ENCODE results near the gene CFAP20DC. TPM values are rescaled to one million over a fixed set of nuclear protein-coding genes. Genes with fewer than 3 reads are reported as not detected.
A peak's percentile ranks its signal among the peaks of the same experiment; 100 is the strongest.
"Not testable (repeated sequence)": the region's sequence is repeated elsewhere in the genome, so short reads cannot be mapped to it uniquely, and the experiment has no call there.

CFAP20DC gene
- total RNA-seq, 1 donor from 2014 or later, result 1.2 TPM

DNA sequence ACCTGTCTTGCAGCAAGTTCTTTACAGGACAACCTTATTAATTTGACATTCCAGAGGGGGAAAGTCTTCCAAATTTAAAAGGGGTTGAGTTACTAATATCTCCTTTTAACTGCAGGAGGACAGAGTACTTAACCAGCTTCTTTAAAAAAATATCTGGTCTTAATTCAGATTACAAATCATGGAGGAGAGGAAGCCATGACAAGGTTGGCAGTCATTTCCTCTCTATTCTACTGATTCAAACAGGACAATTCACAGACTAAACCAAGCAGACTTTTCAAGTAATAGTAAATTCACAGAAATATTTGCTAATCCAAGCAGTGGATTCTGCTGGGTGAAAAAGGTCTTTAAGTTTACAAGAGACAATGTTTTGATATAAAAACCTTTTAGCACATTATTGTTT is 185.3 kb downstream of the CFAP20DC start:
- peak; percentile 54 for DNase-seq

GRCh38 chr3:58863206-58863605 is 186.6 kb downstream of the CFAP20DC start:
- no peak for DNase-seq

GRCh38 chr3:58861551-58861950 is 188.3 kb downstream of the CFAP20DC start:
- DNase-seq, result no peak

DNA sequence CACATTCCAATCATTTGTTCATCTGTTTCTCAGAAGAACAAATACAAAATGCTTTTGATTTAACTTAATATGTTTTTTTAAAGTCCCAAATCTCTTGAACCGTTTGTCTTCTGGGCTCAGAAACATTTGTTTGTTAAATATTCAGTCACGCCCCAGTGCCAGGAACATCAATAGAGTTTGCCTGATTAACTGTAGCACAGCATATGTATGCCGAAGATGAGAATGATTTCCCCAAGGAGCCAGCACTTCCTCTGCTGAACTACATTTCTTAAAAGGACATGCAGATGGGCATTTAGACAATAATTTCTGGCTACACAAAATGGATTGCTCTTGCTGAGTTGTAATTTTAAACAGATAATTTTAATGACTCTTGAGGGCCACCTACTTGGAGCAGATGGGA is 191.7 kb downstream of the CFAP20DC start:
- no peak for DNase-seq

- no peak for DNase-seq
Measured at GRCh38 chr3:58857402-58857801, 192.4 kb downstream of the CFAP20DC start.

- no peak for DNase-seq
Measured at GRCh38 chr3:58848826-58849225, 201.0 kb downstream of the CFAP20DC start.

DNA sequence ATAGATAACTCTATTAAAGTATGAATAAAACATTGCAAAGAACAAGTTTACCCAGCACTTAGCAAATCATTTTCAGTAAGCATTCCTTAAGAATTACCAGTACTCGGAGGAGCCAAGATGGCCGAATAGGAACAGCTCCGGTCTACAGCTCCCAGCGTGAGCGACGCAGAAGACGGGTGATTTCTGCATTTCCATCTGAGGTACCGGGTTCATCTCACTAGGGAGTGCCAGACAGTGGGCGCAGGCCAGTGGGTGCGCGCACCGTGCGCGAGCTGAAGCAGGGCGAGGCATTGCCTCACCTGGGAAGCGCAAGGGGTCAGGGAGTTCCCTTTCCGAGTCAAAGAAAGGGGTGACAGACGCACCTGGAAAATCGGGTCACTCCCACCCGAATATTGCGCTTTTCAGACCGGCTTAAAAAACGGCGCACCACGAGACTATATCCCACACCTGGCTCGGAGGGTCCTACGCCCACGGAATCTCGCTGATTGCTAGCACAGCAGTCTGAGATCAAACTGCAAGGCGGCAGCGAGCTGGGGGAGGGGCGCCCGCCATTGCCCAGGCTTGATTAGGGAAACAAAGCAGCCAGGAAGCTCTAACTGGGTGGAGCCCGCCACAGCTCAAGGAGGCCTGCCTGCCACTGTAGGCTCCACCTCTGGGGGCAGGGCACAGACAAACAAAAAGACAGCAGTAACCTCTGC is 207.6 kb downstream of the CFAP20DC start:
- not testable (repeated sequence) for DNase-seq

DNA sequence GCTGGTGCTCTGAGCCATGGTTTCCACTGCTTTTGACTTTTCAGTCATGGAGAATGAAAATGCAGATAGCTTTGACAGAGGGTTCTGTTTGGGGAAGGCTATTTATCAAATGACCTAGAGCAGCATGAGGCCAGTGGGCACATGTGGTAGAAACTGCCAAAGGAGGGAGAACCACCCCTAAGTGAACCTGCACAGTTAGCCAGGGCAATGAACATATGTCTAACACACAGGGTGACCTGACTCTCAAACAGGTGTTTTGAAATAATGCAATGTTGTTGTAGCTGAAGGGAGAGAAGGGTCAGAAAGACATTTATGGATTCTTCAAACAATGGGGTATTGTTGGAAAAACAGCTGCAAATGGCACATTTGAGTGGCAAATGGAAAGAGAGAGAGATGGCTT is 208.9 kb downstream of the CFAP20DC start:
- DNase-seq, result no peak

- DNase-seq, result no peak
Measured at GRCh38 chr3:58839964-58840363, 209.9 kb downstream of the CFAP20DC start.

DNA sequence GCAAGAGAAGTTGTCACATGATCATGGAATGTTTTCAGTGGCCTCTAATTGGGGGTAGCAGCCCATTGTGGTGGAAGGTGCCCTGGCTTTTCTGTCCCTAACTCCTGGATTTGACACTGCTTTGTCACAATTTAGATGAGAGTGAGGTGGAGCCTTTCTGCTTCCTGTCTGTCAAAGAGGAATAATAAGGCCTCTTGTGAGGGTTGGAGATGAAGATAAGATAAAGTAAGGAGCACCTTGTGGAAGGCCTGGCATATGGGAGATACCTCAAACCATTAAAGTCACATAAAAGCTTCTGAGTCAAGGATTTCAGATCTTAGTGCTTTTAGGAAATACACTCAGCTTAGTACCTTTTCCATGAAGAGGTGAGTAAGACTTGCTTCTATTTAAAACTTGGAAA is 210.6 kb downstream of the CFAP20DC start:
- no peak for DNase-seq

DNA sequence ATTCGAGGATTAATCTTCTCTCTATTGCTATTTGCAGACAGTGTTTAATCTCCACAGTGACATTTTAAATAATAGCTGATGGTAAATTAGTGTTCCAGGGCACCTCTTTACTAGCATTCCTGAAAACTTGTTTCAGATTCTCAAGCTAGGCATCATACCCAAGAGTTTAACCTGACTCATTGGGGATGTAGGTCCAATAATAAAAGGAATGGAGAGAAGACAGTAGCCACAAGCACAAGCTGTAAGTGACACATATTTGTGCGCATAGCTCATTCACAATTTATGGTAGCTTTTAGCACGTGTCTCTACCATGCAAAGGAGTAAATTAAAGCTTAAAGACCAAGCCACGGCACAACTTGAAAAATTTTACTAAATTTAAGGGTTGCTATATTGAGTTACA is 212.0 kb downstream of the CFAP20DC start:
- DNase-seq, result no peak

- no peak for DNase-seq
Measured at GRCh38 chr3:58837141-58837843, 212.5 kb downstream of the CFAP20DC start.

DNA sequence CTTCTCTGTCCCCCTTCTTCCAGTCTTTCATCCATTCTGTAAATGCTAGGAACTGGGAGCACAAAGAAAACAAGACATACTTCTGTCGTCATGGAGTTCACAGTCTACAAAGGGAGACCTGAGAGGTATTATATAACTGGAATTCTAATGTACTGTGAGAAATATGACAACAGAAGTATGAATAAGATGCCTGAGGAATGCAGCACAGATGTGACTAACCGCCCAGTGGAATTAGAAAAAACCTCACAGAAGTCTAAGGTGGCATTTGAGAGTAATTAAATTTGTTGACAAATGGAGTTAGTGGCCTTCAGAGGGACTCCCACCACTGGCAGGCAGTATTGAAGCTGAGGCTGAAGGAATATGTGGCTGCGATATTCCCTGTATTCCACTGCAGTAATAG is 214.7 kb downstream of the CFAP20DC start:
- DNase-seq, result no peak

GRCh38 chr3:58833491-58833890 is 216.3 kb downstream of the CFAP20DC start:
- no peak for DNase-seq

DNA sequence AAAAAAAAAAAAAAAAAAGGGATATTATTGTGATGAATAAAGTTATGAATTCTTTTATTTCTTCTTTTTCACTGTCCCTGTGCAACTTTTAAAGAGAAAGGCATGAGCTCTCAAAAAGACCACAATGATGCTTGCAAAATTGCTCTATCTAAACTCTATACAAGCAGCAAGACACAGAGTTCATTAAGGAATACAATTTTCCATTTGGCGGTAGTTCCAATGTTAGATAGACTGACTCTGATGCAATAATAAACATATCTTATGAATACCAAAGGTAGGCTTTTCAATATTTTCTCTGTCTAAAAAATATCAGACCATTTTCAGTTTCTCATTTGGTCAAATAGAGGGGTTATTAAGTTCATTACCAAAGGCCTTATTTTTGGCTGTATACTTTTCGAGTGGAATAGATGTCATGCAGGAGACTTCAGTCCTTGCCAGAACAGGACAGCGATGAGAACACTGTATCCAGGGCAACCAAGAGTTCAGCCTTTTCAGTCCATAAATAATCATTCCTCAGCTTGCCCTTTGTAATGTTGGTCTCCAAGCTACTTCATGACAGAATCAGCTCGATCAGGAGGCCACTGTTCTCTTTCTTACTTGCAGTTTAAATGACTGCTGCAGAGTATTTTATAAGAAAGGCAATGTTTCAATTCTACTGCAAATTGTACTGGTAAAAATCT is 220.4 kb downstream of the CFAP20DC start:
- DNase-seq, result no peak

GRCh38 chr3:58824777-58825176 is 225.0 kb downstream of the CFAP20DC start:
- no peak for DNase-seq

- peak; percentile 81 for DNase-seq
Measured at GRCh38 chr3:58824285-58824684, 225.5 kb downstream of the CFAP20DC start.

GRCh38 chr3:58806551-58807244 is 243.1 kb downstream of the CFAP20DC start:
- not testable (repeated sequence) for DNase-seq

DNA sequence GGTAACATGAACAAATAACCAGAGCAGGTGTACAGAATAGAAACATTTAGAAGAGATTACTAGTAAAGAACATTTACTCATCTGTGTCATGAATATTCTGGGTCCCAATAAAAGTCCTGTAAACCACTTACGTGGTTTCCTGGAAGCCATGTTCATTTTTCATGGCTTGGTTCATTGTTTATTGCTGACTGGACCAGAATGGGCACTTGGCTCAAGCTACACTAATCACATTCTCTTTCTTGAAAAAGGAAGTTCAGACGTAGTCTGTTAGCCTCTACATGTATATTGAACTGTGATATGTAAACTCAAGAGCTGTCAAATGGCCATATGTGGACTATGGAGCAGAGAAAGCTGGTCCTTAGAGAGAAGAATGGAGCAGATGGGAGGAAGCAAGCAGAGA is 244.9 kb downstream of the CFAP20DC start:
- no peak for DNase-seq

- DNase-seq, result no peak
Measured at GRCh38 chr3:58801541-58801940, 248.3 kb downstream of the CFAP20DC start.

GRCh38 chr3:58800940-58801339 is 248.9 kb downstream of the CFAP20DC start:
- DNase-seq, result no peak

DNA sequence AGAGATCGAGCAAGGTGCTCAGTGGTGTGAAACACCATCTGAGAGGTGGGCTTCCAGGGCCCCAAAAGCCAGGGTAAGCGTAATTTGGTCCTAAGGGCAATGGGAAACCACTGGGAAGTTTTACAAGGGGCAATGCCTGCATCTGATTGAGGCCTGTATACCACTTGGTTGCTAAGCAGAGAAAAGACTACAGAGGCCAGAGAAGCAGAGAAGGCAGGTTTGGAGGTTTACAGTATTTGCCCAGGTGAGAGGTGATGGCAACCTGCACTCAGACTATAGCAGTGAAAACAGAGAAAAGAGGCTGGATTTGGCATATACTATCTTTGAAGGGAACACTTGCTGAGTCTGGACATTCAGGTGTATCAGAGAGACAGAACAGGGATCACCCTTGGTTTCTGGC is 249.8 kb downstream of the CFAP20DC start:
- DNase-seq, result no peak

DNA sequence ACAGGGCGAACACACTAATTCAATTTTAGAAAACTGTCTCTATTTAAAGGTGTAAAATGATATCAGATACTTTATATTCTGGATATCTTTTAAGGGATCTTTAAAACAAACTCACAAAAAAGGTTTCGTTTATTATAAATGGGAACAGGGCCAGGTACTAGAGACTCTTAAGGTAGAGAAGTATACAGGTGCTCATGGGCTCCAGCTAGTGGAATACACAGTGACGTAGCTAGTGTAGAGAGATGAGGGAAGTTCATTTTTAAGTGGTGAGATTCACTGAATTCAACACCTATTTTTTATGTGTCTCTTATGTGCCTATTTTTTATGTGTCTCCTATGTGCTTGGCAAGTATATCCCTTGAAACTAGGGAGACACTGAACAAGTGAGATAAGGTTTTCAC is 250.6 kb downstream of the CFAP20DC start:
- DNase-seq, result no peak

Data from dermis blood vessel endothelial cell (primary cell).